ENCODE data around the gene TPR.

Gene TPR

DNA sequence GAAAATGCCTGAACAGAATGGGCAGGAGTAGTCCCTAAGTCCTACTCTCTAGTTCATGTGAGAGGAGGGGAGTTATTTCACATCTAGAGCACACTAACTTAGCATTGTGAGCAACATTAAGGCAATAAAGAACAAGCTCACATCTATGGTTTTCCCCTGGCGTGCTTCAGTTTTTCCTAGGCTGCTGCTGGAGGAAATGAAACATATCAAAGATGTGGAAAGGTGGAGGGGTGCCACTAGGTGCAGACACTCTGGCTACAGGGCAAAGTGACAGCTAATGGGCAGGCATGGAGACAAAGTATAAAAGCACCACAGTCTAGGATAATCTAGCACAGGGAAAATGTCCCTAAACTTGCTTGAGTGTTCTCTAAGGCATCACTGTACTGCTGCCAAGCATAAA lies 82.2 kb downstream of the TPR start:
- Mint-ChIP-seq H3K27ac (no peak overlapping the region), H3K36me3 (peaks cover 18% of the 10 kb centered on the region), H3K4me1 (peaks cover 84% of the 10 kb centered on the region), H3K4me3 (no peak overlapping the region), H3K27me3 (no peaks in the 10 kb centered on the region), H3K9me3 (peaks cover 3% of the 10 kb centered on the region)
- no peak for DNase-seq
- CTCF ChIA-PET: interaction anchor here (1.5 to 8.7 kb wide), 3 partner anchors 11 to 82 kb away, joined by 4 to 58 read pairs (median 5); partner anchors contain the start of gene TPR

DNA sequence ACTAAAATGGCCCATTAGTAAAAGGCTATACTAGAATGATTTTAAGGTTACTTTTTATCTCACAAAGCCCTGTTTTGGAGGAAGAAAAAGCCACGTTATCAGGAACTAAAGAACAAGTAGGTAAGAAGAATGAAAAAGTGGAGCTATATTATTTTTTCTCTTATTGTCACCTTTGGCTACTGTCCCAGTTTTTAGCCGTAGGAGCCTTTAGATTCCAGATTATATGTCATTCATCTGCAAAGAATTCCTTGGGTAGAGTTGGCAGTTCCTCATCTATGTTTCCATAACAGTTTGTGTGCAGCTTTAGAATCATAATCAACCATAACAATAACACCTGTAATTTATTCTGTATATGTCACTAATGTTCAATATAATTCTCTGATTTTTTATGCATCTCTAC lies 83.8 kb downstream of the TPR start:
- DNase-seq: no peak
- H3K4me3 Mint-ChIP-seq: no peak overlapping the region
- peaks cover 10% of the 10 kb centered on the region for H3K9me3 Mint-ChIP-seq
- H3K27ac Mint-ChIP-seq: peak overlapping the region; percentile 93
- CTCF ChIA-PET: interaction anchor here (1.0 to 8.7 kb wide), 4 partner anchors 13 to 40 kb away, joined by 3 to 58 read pairs (median 4); no protein-coding TSS in a partner anchor
- H3K4me1 Mint-ChIP-seq: peaks cover 89% of the 10 kb centered on the region
- H3K27me3 Mint-ChIP-seq: no peaks in the 10 kb centered on the region
- peaks cover 27% of the 10 kb centered on the region for H3K36me3 Mint-ChIP-seq

DNA sequence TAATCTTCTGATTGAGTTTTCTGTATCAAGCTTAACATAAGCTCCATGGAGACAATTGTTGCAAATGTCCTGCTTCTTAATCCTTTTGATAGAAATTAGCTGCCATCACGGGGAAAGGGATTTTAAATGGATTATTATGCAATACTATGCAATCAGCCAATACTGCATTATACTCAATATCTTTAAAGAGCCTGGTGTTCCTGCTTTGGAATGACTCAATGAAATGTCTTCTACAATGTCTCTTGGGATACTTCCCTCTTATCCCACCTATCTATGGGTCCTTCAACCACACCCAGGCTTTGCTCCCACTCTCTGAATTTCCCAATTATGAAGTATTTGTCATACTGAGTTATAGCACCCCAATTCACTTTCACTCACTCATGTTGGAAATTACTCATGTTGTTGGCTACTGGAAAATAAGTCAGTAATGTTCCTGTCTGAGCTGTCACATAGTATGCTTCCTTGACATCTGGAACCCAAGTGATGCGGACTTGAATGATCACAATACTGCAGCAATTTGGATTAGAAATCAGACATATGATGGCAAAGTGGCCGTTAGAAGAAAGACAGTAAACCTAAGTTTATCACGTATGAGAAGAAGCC lies 85.0 kb downstream of the TPR start:
- peaks cover 80% of the 10 kb centered on the region for H3K4me1 Mint-ChIP-seq
- CTCF ChIA-PET: interaction anchor here (0.9 to 8.7 kb wide), 4 partner anchors 10 to 34 kb away, joined by 3 to 58 read pairs (median 4); no protein-coding TSS in a partner anchor

GRCh38 chr1:186286615-186287315 lies 88.3 kb downstream of the TPR start:
- peaks cover 30% of the 10 kb centered on the region for H3K36me3 Mint-ChIP-seq
- CTCF ChIA-PET: interaction anchor here (0.6 to 8.7 kb wide), 3 partner anchors 11 to 17 kb away, joined by 3 to 58 read pairs (median 4); no protein-coding TSS in a partner anchor
- peaks cover 10% of the 10 kb centered on the region for H3K9me3 Mint-ChIP-seq
- no peak overlapping the region for H3K4me3 Mint-ChIP-seq
- peaks cover 79% of the 10 kb centered on the region for H3K4me1 Mint-ChIP-seq
- H3K27me3 Mint-ChIP-seq: no peaks in the 10 kb centered on the region
- no peak for DNase-seq
- H3K27ac Mint-ChIP-seq: no peak overlapping the region

More for the DNA sequence above, 85.0 kb downstream of the TPR start:
- Mint-ChIP-seq H3K27me3 (no peaks in the 10 kb centered on the region), H3K27ac (peak overlapping the region; percentile 93), H3K9me3 (peaks cover 10% of the 10 kb centered on the region), H3K4me3 (no peak overlapping the region), H3K36me3 (peaks cover 28% of the 10 kb centered on the region)
- no peak for DNase-seq

DNA sequence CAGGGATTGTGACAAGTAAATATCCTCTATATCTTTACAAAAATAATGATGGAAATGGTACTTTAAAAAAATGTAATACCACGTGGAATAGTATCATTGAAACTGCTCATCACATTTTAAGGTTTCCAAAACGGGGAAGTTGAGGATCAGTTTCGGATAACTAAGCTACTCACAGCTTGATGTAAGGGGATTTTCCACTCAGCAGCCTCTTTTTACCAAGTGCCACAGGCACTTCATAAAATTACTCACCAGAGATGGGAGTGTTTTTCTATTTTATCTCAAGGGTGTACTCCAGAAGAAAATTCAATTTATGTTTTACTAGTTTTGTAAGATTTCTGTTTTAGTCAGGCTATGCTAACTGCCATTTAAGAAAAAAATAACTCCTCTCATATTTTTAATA lies 91.7 kb downstream of the TPR start:
- Mint-ChIP-seq H3K9me3 (peaks cover 9% of the 10 kb centered on the region), H3K4me3 (peak overlapping the region; percentile 12), H3K36me3 (peaks cover 20% of the 10 kb centered on the region), H3K4me1 (peaks cover 45% of the 10 kb centered on the region), H3K27me3 (no peaks in the 10 kb centered on the region), H3K27ac (peak overlapping the region; percentile 66)
- no peak for DNase-seq
- CTCF ChIA-PET: interaction anchor here (1.6 to 2.0 kb wide), 2 partner anchors 12 to 14 kb away, joined by 6 to 7 read pairs; no protein-coding TSS in a partner anchor

GRCh38 chr1:186282466-186282865 lies 92.6 kb downstream of the TPR start:
- peaks cover 4% of the 10 kb centered on the region for H3K9me3 Mint-ChIP-seq
- H3K27me3 Mint-ChIP-seq: peaks cover 3% of the 10 kb centered on the region
- H3K36me3 Mint-ChIP-seq: peaks cover 11% of the 10 kb centered on the region
- DNase-seq: no peak
- H3K4me3 Mint-ChIP-seq: peak overlapping the region; percentile 12
- H3K27ac Mint-ChIP-seq: peak overlapping the region; percentile 66
- H3K4me1 Mint-ChIP-seq: peaks cover 36% of the 10 kb centered on the region
- CTCF ChIA-PET: no interaction called here

DNA sequence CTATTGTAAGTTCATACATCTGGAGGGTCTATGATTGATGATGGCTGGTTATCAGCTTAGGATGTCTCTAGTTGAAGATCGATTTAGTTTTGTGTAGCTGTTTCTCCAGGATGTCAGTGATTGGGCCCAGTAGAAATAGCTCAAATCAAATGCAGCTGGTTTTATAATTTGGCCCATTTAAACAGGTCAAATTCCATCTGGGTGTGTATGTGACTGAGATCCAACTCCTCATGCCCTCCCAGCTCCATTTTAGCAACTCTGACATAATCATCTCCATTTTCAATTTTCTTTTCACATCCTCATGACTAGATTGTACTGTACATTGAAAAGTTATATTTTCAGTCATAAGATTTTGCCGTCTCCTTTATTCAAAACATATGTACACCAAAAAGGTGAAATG lies 99.2 kb downstream of the TPR start:
- Mint-ChIP-seq H3K9me3 (no peaks in the 10 kb centered on the region), H3K4me3 (no peak overlapping the region), H3K27me3 (peaks cover 3% of the 10 kb centered on the region), H3K27ac (no peak overlapping the region), H3K36me3 (no peaks in the 10 kb centered on the region), H3K4me1 (peaks cover 17% of the 10 kb centered on the region)
- CTCF ChIA-PET: interaction anchor here (1.1 to 3.9 kb wide), 2 partner anchors 20 to 49 kb away, joined by 4 to 37 read pairs; no protein-coding TSS in a partner anchor
- no peak for DNase-seq

DNA sequence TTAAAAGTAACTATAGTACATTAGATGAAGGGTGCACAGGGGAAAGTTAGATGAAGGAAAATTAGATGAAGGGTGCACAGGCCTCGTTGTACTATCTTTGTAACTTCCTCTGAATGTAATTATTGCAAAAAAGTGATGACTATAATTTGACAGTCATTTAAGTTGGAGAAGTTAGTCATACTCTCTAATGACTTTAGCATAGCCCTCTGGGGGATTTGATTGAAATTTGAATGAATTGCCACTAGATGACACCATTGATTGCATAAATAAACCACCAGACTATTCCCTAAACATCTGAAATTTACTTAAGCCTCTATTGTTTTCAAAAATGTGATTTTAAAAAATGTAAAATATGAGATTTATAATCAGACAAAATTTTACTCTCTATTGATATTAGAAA lies 102.6 kb downstream of the TPR start:
- CTCF ChIA-PET: interaction anchor here (1.0 to 3.9 kb wide), 3 partner anchors 13 to 52 kb away, joined by 3 to 37 read pairs (median 4); no protein-coding TSS in a partner anchor
- Mint-ChIP-seq H3K27ac (no peak overlapping the region), H3K36me3 (no peaks in the 10 kb centered on the region), H3K9me3 (no peaks in the 10 kb centered on the region), H3K27me3 (peaks cover 4% of the 10 kb centered on the region), H3K4me1 (peaks cover 17% of the 10 kb centered on the region), H3K4me3 (no peak overlapping the region)
- DNase-seq: no peak

GRCh38 chr1:186271032-186271431 lies 104.0 kb downstream of the TPR start:
- H3K4me1 Mint-ChIP-seq: peaks cover 17% of the 10 kb centered on the region
- H3K27me3 Mint-ChIP-seq: peaks cover 4% of the 10 kb centered on the region
- no peak overlapping the region for H3K27ac Mint-ChIP-seq
- no peak for DNase-seq
- CTCF ChIA-PET: no interaction called here
- no peak overlapping the region for H3K4me3 Mint-ChIP-seq
- H3K9me3 Mint-ChIP-seq: no peaks in the 10 kb centered on the region
- H3K36me3 Mint-ChIP-seq: no peaks in the 10 kb centered on the region
